HEK293T (cell line): Measurements from ENCODE around the gene DMD.

Experiments used
- ARNT ChIP-seq: fragments of 450-650 bp; IDR thresholded peaks from 2 replicates; pipeline ENCODE4 v1.6.1; 2017; ENCODE audit warnings: mild to moderate bottlenecking
- BHLHE40 ChIP-seq: fragments of 450-650 bp; IDR thresholded peaks from 2 replicates; pipeline ENCODE4 v1.6.1; 2016; ENCODE audit warnings: mild to moderate bottlenecking, moderate library complexity, borderline replicate concordance
- CTBP1 ChIP-seq: fragments of 450-650 bp; IDR thresholded peaks from 2 replicates; pipeline ENCODE4 v1.6.1; 2016; ENCODE audit warnings: borderline replicate concordance
- ELF4 ChIP-seq: fragments of 450-650 bp; IDR thresholded peaks from 2 replicates; pipeline ENCODE4 v1.6.1; 2017; ENCODE audit warnings: antibody characterized with exemption
- FOXA1 ChIP-seq: fragments of 450-650 bp; IDR thresholded peaks from 2 replicates; pipeline ENCODE4 v1.6.1; 2016; ENCODE audit warnings: mild to moderate bottlenecking
- FOXK2 ChIP-seq: fragments of 450-650 bp; IDR thresholded peaks from 2 replicates; pipeline ENCODE4 v1.6.1; 2016; ENCODE audit warnings: mild to moderate bottlenecking
- FOXM1 ChIP-seq: fragments of 450-650 bp; IDR thresholded peaks from 2 replicates; pipeline ENCODE4 v1.6.1; 2017; ENCODE audit warnings: mild to moderate bottlenecking, borderline replicate concordance
- L3MBTL2 ChIP-seq: fragments of 450-650 bp; conservative IDR thresholded peaks from 2 replicates; pipeline ENCODE4 v1.6.1; 2016; ENCODE audit warnings: mild to moderate bottlenecking
- LEF1 ChIP-seq: fragments of 450-650 bp; IDR thresholded peaks from 2 replicates; pipeline ENCODE4 v1.6.1; 2017; ENCODE audit warnings: mild to moderate bottlenecking, borderline replicate concordance
- PKNOX1 ChIP-seq: fragments of 450-650 bp; IDR thresholded peaks from 2 replicates; pipeline ENCODE4 v1.6.1; 2016
- SP1 ChIP-seq: fragments of 450-650 bp; IDR thresholded peaks from 2 replicates; pipeline ENCODE4 v1.6.1; 2017
- SUZ12 ChIP-seq: fragments of 450-650 bp; IDR thresholded peaks from 2 replicates; pipeline ENCODE4 v1.6.1; 2016; ENCODE audit warnings: mild to moderate bottlenecking
- TARDBP ChIP-seq: fragments of 450-650 bp; IDR thresholded peaks from 2 replicates; pipeline ENCODE4 v1.6.1; 2016
- ZNF384 ChIP-seq: fragments of 450-650 bp; IDR thresholded peaks from 2 replicates; pipeline ENCODE4 v1.6.1; 2016

- TF ChIP-seq FOXM1 = no peak
- TF ChIP-seq BHLHE40 = no peak
- TF ChIP-seq SP1 = no peak
- no peak for TF ChIP-seq FOXK2
- TF ChIP-seq FOXA1 = no peak
- TF ChIP-seq SUZ12 = no peak
- no peak for TF ChIP-seq TARDBP
- no peak for TF ChIP-seq ARNT
- no peak for TF ChIP-seq ZNF384
- no peak for TF ChIP-seq ELF4
- no peak for TF ChIP-seq PKNOX1
- no peak for TF ChIP-seq CTBP1
- TF ChIP-seq LEF1 = no peak
- no peak for TF ChIP-seq L3MBTL2
These were observed 1557.9 kb downstream of the DMD start for GRCh38 chrX:31653422-31653821.
